CD4-positive, alpha-beta T cell treated with Interleukin-17A for 4 hours (primary cell): ENCODE measurements around the gene NMUR1.

Experiments used
- DNase-seq: peaks from one replicate; pipeline ENCODE4 v3.0.0-alpha.2; 2020; ENCODE audit warnings: mixed read lengths

Gene NMUR1

DNA sequence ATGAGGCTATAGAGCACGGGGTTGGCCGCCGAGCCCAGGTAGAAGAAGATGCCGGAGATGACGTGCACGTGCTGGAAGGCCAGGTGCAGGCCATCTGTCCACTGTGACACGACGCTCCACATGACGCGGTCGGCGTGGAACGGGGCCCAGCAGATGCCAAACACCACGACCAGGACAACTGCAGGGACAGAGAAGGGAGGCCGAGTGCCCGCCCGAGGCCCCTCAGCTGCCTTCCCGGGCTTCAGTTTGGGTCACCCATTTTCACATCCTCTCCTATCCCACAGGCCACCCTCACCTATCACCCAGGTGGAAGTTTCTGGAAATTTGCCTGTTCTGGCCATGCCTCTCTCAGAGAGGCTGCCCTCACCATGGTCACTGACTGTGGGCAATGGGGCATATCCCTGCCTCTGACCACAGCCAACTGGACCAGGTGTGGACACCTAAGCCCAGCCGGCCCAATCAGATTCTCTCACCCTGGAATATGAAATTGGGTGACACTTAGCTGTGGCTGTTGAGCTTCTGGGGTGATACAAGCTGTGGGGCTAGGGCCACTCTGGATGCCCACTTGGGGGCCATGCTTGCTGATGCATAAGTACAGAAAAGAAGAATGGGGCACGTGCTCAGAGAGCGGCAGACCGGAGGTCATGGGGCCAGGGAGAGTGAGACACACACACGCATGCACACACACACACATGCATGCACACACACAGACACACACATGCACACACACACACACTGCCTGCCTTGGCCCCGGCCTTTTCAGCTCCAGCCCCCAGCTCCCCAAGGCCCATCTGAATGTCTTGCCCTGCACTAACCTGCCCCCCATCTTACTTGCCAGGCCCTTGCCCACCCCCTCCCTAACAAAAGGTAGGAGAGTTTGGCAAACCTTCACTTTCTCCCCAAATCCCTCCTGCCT is 4.7 kb downstream of the NMUR1 start:
- DNase-seq: no peak

- no peak for DNase-seq
Measured at GRCh38 chr2:231524477-231525247, 5.6 kb downstream of the NMUR1 start.

DNA sequence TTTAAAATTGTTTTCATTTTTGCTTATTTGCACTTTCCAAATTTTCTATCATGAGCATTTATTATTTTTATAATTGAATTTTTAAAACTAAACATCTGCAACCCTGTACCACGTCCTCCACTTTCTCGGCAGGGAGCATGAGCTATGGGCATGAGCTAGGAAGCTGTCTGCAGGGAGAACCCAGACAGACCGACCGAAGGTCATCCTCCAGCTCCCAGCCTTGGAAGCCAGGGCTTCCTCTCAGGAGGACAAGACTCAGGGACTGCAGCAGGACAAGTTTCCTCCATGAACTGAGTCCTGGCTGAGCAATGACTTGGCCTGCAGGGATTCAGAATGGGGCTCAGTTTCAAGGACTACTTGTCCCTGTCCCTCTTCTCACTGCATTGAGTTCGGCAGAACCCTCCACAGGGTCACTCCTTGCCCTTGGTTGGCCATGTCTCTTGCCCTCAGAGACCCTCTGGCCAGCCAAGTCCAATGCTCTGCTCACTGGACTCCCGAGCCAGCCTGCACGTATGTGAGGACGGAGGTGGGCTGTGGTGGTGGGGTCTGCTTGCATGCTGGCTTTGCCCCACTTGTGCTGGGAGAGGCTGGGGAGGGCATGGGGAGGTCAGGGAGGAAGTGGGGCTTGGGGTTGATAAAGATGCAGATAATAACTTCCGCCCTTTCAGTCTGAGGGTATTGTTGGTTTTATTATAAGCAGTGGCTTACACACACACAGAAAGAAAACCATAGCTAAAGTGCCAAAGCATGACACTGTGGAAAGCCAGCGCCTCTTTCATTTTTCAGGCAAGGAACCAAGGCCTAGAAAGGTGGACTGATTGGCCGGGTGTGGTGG is 6.6 kb downstream of the NMUR1 start:
- no peak for DNase-seq

- DNase-seq: no peak
Measured at GRCh38 chr2:231522418-231523180, 7.6 kb downstream of the NMUR1 start.

GRCh38 chr2:231521443-231521842 is 8.8 kb downstream of the NMUR1 start:
- DNase-seq: no peak

DNA sequence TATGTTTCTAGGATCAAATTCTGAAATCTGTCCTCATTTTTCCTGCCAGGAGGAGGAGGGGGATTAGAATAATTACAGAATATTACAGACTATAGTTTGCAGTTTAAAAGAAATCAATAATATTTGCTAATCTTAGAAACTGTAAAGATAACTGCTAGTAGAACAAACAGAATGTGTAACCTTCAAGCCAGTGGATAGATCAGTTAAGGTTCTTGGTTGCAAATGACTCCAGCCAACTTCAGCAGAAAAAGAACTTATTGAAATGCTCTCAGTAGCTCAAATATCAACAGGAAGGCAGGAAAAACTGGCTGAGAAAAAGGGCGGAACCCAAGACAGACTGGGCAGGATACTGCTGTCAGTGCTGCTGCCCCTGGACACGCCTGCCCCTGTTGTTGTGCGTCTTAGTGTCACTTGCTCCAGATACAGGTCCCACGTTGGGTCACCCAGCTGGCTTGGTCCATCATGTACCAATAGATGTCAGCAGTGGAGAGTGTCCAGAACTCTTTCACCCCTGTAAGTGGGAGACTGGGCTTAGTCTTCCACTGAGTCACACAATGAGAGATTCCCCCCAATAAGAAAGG is 10.2 kb downstream of the NMUR1 start:
- DNase-seq: no peak

DNA sequence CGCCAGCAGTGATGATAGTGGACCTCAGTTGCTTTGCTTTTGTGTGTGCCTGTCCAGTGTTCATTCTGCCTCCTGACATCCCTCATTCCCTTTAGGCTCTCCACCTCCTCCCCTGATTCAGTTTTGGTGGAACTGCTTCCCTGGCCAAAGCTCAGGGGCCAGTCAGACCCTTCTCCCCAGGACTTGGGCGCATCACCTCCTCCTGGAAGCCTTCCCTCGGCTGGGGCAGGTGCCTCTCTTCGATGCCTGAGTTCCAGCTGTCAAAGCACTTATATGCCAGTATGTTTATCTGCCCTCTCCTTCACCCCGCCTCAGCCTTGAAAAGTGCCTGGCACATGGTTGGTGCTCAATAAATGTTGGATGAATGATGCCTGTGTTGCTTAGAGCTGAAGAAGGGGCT is 11.5 kb downstream of the NMUR1 start:
- DNase-seq: no peak

- no peak for DNase-seq
Measured at GRCh38 chr2:231515603-231516002, 14.6 kb downstream of the NMUR1 start.

- no peak for DNase-seq
Measured at GRCh38 chr2:231514951-231515297, 15.3 kb downstream of the NMUR1 start.

- DNase-seq: peak; percentile 99
Measured at GRCh38 chr2:231514225-231514950, 15.9 kb downstream of the NMUR1 start.

GRCh38 chr2:231513746-231514224 is 16.5 kb downstream of the NMUR1 start:
- no peak for DNase-seq

DNA sequence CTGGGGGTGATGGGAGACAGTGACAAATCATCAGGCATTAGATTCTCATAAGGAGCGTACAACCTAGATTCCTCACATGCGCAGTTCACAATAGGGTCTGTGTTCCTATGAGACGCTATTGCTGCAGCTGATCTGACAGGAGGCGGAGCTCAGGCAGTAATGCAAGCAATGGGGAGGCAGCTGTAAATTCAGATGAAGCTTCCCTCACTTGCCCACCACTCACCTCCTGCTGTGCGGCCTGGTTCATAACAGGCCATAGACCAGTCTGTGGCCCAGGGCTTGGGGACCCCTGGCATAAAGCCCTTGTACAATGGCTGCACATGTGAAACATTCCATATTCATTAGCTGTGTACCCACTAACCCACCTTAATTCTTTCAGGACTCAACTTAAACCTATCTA is 18.0 kb downstream of the NMUR1 start:
- no peak for DNase-seq

DNA sequence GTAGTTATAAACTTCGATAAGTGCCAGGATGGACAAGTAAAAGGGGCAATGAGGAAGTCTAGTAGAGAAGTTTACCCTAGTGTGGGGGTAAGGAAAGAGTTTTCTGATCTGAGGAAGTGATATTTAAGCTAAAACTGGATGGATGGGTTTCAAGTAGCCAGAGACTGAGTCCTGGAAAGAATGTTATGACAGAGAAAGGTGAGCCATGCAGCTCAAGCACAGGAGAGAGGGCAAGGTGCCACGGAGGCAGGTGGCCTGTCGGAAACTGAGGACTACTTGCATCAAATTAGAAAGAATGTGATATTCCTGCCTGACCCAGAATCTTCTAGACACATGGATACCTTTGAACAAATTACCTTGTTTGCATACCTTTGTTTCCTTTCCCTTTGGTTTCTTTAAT is 26.5 kb downstream of the NMUR1 start:
- DNase-seq: no peak

DNA sequence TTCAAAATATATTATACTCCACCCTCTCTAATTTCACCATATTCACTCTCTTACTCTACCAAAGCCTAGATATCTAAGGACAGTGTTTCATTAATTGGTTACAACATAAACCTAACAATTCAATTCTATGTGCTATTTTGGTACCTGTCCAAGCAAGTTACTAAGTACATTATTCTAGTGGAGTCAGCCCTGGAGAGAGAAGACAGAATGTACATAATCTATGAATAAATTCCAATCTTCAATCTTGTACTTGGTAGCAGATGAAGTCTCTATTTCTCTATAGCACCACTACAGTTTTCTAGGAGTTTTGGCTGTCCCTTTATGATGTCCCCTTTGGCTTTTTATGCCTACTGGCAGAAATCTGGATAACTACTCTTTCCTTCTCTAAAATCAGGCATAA is 27.6 kb downstream of the NMUR1 start:
- DNase-seq: no peak

DNA sequence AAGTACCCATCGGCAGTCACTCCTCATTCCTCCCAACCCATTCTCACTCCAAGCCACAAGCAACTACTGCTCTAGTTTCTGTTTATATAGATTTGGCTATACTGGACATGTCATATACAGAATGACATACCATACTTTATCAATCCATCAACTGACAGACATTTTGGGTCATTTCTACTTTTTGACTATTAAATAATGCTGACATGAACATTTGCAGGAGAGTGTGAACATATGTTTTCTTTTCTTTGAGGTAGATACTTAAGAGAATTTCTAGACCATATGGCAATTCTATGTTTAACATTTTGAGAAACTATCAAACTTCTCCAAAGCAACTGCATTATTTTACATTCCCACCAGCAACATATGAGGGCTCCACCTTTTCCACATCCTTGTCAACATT is 32.6 kb downstream of the NMUR1 start:
- DNase-seq: no peak

DNA sequence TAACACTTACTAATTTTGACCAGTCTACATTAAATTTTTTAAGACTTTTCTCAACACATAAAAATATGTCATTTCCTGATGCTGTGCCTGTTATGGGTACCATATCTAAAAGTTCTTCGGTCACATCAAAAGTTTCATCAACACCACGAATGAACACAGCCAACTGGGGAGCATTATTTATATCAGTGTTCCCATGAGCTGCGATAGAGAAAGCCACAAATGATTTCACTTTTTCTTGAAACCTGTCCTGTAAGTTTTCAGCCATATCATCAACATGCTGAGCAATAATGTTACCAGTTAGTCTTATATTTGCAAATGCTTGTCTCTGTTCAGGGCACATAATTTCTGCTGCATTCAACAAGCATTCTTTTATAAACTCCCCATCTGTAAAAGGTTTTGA is 35.6 kb downstream of the NMUR1 start:
- no peak for DNase-seq

DNA sequence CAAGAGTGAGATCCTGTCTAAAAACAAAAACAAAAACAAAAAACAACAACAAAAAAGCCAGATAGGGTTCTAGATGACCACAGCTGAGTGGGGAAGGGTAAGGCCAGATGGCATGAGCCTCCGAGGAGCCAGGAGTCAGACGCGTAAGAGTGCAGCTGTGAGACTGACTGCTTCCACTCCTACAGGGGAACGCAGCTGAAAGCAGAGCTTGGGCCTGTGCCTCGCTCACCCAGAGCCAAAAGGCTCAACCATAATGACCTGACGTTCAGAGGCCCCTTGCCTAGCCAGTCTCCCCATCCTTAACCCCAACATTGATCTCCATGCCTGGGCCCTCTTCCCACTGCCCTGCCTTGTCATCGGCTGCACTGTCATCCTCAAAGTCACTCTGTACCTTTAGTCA is 39.4 kb downstream of the NMUR1 start:
- no peak for DNase-seq

DNA sequence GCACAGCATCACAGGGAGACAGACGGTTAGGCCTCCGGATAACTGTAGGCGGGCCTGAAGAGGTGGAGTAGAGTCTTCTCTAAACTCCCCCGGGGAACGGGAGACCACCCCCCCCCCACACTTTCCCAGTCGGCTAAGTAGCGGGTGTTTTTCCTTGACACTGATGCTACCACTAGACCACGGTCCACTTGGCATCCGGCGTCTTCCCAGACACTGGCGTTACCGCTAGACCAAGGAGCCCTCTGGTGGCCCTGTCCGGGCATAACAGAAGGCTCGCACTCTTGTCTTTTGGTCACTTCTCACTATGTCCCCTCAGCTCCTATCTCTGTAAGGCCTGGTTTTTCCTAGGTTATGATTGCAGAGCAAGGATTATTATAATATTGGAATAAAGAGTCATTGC is 40.3 kb downstream of the NMUR1 start:
- DNase-seq: no peak

- no peak for DNase-seq
Measured at GRCh38 chr2:231488331-231488730, 41.9 kb downstream of the NMUR1 start.

DNA sequence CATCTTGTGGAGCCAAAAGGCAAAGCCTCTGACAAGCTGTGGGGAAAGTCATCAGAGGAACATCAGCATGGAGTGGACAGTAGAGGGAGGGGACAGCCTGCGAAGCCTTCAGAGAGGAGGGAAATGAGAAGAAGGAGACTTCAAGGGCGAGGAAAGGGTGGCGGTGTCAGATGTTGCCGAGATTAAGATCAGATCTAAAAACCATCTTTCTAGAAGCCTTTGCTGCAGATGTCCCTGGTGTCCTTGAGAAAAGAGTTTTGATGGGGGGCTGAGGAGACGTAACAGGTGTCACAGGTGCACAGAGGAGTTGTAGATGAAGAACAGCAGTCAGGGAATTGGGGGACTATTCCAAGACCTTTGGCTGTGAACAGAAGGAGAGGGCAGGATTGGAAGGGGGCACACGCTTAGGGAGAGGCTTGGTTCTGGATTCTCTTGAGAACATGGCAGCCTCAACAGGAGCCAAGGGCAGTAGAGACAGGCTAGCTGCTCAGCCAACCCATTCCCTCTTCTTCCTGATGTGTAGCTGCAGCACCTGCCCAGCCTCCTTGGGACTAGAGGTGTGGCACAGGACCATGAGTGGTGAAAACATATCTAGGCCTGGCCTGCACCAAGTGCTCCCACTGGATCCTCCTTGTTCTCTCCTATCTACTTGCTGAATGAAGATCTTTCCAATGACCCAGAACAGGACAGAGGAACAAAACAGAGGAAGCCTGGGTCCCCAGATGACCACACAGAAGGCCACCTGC is 43.2 kb downstream of the NMUR1 start:
- no peak for DNase-seq
